ENCODE results near the gene GPR17. TPM values are rescaled to one million over a fixed set of nuclear protein-coding genes. Genes with fewer than 3 reads are reported as not detected.

GPR17 gene
- total and polyA plus RNA-seq, 9 of the 15 experiments (the other 6 are each of a cell fraction or from before 2014, with no cell fraction given) = not detected

GRCh38 chr2:127644066-127645025 is 1.6 kb upstream of the GPR17 start (continued):
- TF ChIP-seq CTCF (IDR thresholded peaks at IDR 0.05 in 2 of 3, conservative IDR thresholded peaks at IDR 0.05 in 1 of 3; ENCODE audit: insufficient read depth in 2 of 3, low read depth in 1 of 3, low read length in 3 of 3) = peak in 2 of 3 experiments; percentile 9 to 23; a peak in 2 of 6 replicates
- peak; percentile 40 for TF ChIP-seq USF2 (CRISPR knock-in tag; IDR thresholded peaks at IDR 0.05)
- peak; percentile 54 for TF ChIP-seq USF1 (CRISPR knock-in tag; IDR thresholded peaks at IDR 0.05)
- no peak for TF ChIP-seq ZNF583 (CRISPR knock-in tag; IDR thresholded peaks at IDR 0.05)

- H3K27ac ChIP-seq (ENCODE audit: extremely low read depth, low read depth, low read length) = no peak overlapping the region
- no TSS peak for BruUV-seq (replicated peaks)
- FAIRE-seq (no peak), ATAC-seq (no peak), DNase-seq (ENCODE audit: extremely low read depth in 1 of 4, low spot score in 3 of 4) (no peak)
- WGBS (ENCODE audit: insufficient coverage, low coverage, missing lambda C conversion rate) = 0% methylated on average over 1 of the region's 1 CpG
- ChIA-PET CTCF (ENCODE audit: low intra/inter-chr PET ratio) (interaction anchor here (0.6 kb wide), 1 partner anchor 442 kb away, joined by 3 read pairs; no protein-coding TSS in a partner anchor), POLR2A (interaction anchor here (1.2 kb wide), 1 partner anchor 20 kb away, joined by 3 read pairs; no protein-coding TSS in a partner anchor)
- intact Hi-C loops (cut with micrococcal nuclease) = loop anchor here (5.0 kb wide), 1 partner anchor 448 kb away; no protein-coding TSS in a partner anchor
- no peaks in the 10 kb centered on the region for H3K36me3 ChIP-seq (ENCODE audit: control insufficient read depth, insufficient read depth, low read length)
- peaks cover 26 to 55% of the 10 kb centered on the region in 2 experiments for H3K27me3 ChIP-seq (ENCODE audit: control insufficient read depth in 2 of 2, insufficient read depth in 2 of 2, low read length in 2 of 2)
- H4K20me1 ChIP-seq (replicated peaks; ENCODE audit: control insufficient read depth, insufficient read depth, low read length) = no peaks in the 10 kb centered on the region; the same call in 1 of the 2 replicates
- H3K4me1 ChIP-seq (replicated peaks in 1 of 2; ENCODE audit: control insufficient read depth in 2 of 2, insufficient read depth in 2 of 2, low read length in 2 of 2) = peaks cover 0 to 52% of the 10 kb centered on the region in 2 experiments; a peak in 2 of 5 replicates
- H2AFZ ChIP-seq (ENCODE audit: low read depth, low read length) = no peak overlapping the region
- no peaks in the 10 kb centered on the region for H3K9me1 ChIP-seq (ENCODE audit: control insufficient read depth, insufficient read depth, low read length)
- no peak for TF ChIP-seq MCM3 (IDR thresholded peaks at IDR 0.05)
- TF ChIP-seq ESRRA (IDR thresholded peaks at IDR 0.05; ENCODE audit: borderline replicate concordance, low read depth) = no peak
- TF ChIP-seq FOXP4 (CRISPR knock-in tag; IDR thresholded peaks at IDR 0.05; ENCODE audit: borderline replicate concordance) = no peak
- no peak for TF ChIP-seq RUNX1 (IDR thresholded peaks at IDR 0.05; ENCODE audit: low read depth)
- peak; percentile 87 for TF ChIP-seq BCOR (IDR thresholded peaks at IDR 0.05)
- in situ Hi-C loops (cut with MboI) = no loop called here
- H3K79me2 ChIP-seq (ENCODE audit: control insufficient read depth, insufficient read depth, low read length) = no peaks in the 10 kb centered on the region
- no peak overlapping the region for H3K9ac ChIP-seq (ENCODE audit: insufficient read depth in 1 of 2, low read depth in 2 of 2, low read length in 2 of 2)
- H3K4me3 ChIP-seq = no peak overlapping the region
- no peak overlapping the region for H3K4me2 ChIP-seq (ENCODE audit: insufficient read depth, low read length)
- H3K9me3 ChIP-seq (replicated peaks; ENCODE audit: control insufficient read depth, insufficient read depth, low read depth, low read length) = no peaks in the 10 kb centered on the region
These were observed 943 bp upstream of the GPR17 start for GRCh38 chr2:127645026-127645394.

Data from K562 (cell line).